Cerebellar nuclear complex (tissue), 1 donor: ENCODE measurements around the gene SYN1.
A peak's percentile ranks its signal among the peaks of the same experiment; 100 is the strongest.
"Not testable (repeated sequence)": the region's sequence is repeated elsewhere in the genome, so short reads cannot be mapped to it uniquely, and the experiment has no call there.

Experiments used
- DNase-seq, 2 experiments: peaks; one replicate each; lab custom pipeline; 2025; lab: John Stamatoyannopoulos, UW

SYN1 gene

GRCh38 chrX:47633689-47634590 is 14.3 kb upstream of the SYN1 start:
- no peak for DNase-seq

DNA sequence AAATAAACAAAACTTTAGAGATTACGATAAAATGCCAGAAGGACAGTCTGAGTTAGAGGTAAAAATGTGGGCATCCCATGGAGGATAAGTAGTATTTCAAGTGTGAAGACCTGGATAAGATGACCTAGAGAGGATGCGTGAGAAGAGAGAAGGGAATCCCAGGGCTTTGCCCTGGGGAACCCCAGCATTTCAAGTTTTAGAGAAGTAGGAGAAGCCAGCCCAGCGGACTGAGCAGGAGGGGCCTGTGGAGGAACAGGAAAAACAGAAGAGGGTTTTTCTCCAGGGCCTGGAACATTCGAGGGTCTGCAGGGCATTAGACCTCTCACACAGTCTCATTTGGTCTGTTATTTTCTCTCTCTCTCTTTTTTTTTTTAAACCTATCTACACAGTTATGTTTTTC is 13.0 kb upstream of the SYN1 start:
- DNase-seq: no peak

DNA sequence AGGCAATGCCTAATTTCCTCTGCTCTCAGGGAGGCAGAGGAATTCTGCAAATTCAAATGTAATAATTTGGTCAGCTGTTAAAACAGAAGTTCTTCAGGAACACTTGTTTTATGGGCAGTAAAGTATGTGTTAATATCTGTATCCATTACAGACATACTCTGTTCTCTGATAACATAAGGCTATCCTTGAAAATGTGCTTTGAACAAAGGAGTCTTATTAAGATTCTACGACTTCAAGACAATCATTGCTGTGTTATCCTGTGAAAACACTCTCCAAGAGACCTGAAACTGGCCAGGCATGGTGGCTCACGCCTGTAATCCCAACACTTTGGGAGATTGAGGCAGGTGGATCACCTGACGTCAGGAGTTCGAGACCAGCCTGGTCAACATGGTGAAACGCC is 12.0 kb upstream of the SYN1 start:
- no peak for DNase-seq

- no peak for DNase-seq
These were observed 10.0 kb upstream of the SYN1 start, which contains the start of gene CFP for GRCh38 chrX:47629419-47630200. CFP (minus strand) TSS chrX:47629930; CDS start chrX:47629844, 86 bp downstream.

DNA sequence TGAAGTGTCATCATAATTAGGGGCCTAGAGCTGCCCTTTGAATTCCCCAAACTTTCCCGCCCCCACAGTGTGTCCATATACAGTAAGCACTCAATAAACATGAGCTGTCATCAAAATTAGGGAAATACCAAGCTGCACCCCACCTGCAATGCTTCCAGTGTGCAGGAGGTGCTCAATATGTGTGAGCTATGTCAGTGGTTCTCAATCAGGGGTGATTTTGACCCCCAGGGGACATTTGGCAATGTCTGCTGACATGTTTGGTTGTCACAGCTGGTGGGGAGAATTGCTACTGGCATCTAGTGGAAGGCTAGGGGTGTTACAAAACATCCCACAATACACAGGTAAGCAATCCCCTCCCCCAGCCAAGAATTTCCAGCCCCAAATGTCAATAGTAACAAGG is 9.3 kb upstream of the SYN1 start:
- DNase-seq: no peak

DNA sequence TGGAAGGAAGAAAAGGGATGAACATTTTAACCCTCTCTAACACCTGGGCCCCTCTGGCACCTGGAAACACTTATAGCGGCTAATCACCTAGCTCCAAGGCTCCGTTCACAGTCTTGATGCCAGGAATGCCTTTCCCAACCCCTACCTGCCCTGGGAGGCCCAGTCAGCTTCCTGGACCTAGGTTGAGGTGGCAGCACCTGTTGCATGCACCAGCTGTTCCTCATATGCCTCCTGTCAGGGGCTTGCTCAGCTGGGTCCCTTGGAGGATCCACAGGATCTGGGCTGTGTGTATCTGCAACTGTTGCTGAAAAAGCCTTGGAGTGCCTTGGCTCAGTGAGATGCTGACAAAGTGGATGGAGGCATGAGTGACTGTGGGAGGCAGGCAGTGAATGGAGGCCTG is 5.7 kb upstream of the SYN1 start:
- no peak for DNase-seq

DNA sequence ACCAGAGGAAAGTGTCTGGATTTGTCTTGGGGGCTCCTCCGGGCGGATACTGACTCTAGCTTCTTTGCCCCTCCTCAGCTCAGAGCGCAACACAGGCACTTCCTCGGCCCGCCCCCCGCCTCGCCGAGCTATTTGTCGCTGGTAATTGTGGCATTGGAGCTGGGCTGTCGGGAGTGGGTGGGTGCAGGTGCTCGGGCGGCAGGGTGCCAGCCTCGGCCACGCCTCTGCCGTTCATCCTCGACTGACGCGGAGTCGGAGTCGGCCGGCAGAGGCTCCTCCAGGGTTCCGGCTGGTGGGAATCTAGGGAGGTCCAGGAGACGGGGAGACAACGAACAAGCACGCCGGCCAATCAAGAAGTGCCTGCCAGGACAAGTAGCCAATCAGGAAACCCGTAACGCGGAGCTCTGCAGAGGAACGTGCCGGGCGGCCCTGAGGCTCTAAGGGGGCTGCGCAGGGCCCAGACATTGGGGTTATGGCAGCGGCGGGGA is 3.9 kb upstream of the SYN1 start:
- peak; percentile 29 to 69 for DNase-seq

DNA sequence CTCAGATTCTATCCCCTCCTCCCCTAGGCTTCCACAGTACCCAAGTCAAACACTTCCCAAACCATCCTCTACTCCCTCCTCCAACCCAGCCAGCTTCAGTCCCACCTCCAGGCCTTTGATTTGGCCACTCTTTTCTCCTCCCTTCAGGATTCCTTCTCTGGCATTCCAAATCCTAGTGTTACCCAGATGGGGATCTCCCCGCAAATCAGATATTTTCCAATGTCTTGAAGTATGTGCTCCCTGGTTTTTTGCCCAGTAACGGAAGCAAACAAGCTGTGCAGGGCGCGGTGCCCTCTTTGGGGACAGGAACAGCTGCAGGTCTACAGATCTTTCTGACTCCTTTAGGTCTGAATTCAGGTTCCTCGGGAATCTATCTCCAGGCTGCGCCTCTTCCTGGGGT is 2.2 kb upstream of the SYN1 start:
- no peak for DNase-seq

- no peak for DNase-seq
These were observed 637 bp upstream of the SYN1 start for GRCh38 chrX:47620303-47620685.

GRCh38 chrX:47618923-47619485 is 653 bp downstream of the SYN1 start:
- DNase-seq: no peak

GRCh38 chrX:47614618-47615017 is 5.0 kb downstream of the SYN1 start:
- no peak for DNase-seq

DNA sequence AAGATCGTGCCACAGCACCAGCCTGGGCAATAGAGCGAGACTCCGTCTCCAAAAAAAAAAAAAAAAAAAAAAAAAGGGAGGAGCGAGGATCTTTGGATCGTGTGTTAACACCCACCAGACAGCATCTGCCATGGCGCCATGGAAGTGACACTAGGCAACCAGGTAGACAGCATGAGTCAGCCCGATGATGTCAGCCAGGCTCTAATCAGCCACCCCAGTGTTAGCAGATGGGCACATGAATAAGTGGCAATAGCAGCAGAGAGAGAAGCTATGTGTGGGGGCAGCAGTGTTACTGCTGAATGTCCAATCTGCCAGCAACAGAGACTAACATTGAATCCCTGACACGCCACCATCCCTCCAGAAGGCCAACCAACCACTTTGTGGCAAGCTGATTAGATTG is 6.6 kb downstream of the SYN1 start:
- peak; percentile 0 to 2 for DNase-seq

DNA sequence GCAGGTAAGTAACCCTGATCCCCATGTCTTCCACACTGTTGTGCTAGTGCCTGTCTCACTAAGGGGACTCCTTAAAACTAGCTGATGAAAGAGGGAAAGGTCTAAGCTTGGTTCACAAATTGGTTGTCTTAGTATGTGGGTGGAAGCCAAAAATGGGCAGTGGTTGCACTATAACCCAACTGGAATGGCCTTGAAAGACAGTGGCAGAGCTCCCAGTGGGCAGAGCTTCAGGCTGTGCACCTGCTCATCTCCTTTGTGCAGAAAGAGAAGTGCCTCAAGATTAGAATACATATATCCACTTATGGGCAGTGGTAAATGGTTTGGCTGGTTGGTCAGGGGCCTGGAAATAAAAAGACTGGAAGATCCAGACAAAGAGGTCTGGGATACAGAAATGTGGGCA is 7.2 kb downstream of the SYN1 start:
- no peak for DNase-seq

DNA sequence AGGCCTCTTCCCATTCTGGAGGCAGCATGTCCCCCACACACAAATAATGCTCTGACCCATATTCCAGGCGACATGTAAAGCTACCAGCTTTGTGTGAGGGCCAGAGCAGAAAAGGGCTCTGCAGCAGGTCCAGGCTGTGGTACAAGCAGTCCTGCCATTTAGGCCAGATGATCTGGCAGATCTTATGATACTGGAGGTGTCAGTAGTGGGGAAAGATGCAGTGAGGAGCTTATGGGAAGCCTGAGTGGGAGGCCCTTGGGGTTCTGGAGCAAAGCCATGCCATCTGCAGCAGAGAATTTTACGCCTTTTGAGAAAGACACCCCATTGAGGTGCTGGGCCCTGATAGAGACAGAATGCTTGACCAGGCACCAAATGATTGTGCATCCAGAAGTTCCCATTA is 7.7 kb downstream of the SYN1 start:
- DNase-seq: no peak

DNA sequence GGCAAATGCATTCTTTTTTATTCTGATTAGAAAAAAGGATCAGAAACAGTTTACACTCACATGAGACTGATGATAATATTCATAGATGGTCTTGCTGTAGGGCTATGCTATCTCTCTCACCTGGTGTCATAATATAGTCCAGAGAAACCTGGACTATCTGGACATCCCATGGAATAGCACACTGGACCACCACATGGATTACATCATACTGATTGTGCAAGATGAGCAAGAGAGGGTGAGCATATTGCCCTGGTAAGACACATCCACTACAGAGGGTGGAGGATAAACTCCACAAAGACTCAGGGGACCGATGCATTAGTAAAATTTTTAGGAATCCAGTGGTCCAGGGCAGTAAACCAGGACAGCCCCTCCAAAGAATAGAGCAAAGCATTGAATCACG is 8.2 kb downstream of the SYN1 start:
- no peak for DNase-seq

DNA sequence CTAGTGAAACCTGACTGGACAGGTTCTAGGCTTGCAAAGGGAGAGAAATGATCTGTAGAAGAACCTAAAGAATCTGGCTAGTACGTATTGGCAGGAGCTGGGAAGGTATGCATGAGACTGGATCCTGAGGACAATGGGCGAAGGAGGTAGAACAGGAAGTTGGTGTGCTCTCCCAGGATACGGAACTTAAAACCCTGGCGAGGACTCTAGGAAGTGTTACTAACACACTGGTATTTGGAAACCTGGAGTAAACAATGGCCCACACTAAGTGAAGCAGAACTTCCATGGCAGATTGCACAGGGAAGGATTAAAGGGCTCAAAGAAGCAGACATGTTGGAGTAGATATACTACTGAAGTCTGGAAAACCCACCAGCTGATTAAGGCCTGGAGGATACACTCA is 9.1 kb downstream of the SYN1 start:
- no peak for DNase-seq

GRCh38 chrX:47608130-47608810 is 11.4 kb downstream of the SYN1 start:
- DNase-seq: no peak

DNA sequence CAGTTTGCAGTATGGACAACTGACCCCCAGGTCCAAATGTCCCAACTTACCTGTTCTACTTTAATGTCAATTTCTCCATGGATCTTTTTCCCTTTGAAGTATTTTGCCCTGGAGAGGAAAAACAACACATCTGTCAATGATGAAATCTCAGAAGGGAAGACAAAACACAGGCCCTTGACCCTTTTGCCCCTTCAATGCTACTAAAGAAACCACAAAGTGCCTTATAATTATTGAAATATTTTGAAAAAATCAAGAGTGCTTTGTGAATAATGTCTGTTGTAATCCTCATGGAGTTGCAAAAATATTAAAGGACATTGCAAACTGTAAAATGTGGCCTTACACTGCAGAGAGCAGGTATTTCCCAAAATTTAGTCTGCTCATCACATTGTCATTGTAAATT is 12.6 kb downstream of the SYN1 start:
- no peak for DNase-seq

GRCh38 chrX:47605024-47605423 is 14.6 kb downstream of the SYN1 start:
- DNase-seq: no peak

GRCh38 chrX:47603125-47603524 is 16.5 kb downstream of the SYN1 start:
- not testable (repeated sequence) for DNase-seq

DNA sequence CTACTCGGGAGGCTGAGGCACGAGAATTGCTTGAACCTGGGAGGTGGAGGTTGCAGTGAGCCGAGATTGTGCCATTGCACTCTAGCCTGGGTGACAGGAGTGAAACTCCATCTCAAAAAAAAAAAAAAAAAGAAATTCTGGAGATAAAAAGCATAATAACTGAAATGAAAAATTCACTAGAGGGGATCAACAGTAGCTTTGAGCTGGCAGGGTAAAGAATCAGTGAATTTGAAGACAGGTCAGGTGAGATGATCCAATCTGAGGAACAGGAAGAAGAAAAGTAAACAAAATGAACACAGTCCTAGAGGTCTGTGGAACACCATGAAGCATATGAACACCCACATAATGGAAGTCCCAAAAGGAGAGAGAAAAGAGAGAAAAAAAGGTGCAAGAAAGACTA is 22.4 kb downstream of the SYN1 start:
- no peak for DNase-seq

DNA sequence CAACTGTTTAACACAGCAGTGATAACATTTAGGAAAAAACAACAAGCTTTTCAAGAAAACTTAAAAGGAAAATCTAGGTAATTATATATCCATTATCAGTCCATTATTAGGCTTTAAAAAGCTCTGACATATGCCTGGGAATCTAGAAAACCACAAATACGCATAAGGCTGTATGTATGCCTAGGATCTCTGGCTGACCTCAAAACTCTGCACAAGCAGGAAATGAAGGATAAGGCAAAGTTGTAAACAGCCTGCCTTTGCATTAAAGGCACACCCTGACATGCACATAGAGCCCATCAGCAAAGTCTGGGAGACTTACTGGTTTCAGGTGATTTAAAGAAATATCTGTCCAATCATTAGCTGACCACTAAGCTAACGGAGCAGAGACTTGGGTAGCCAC is 23.4 kb downstream of the SYN1 start:
- DNase-seq: no peak
